ENCODE measurements around the gene CFAP70.

GRCh38 chr10:73246322-73246645 lies 112.4 kb downstream of the CFAP70 start:
- TF ChIP-seq CTCF (IDR thresholded peaks at IDR 0.05; ENCODE audit: poor library complexity, severe bottlenecking) (no peak), EZH2 (IDR thresholded peaks at IDR 0.05; ENCODE audit: borderline replicate concordance, insufficient read depth, low read length, poor library complexity, severe bottlenecking) (no peak), POLR2AphosphoS5 (IDR thresholded peaks at IDR 0.05) (no peak), REST (IDR thresholded peaks at IDR 0.05; ENCODE audit: borderline replicate concordance) (no peak)

Data from neural cell (in vitro differentiated cells).